ENCODE data around the gene MCTP1. TPM values are rescaled to one million over a fixed set of nuclear protein-coding genes. Genes with fewer than 3 reads are reported as not detected.

Gene MCTP1
- total RNA-seq, 2 experiments from 2014 or later, result not detected

- intact Hi-C loops (cut with micrococcal nuclease; ENCODE audit: unreplicated experiment), result no loop called here
These were observed 595.0 kb downstream of the MCTP1 start for GRCh38 chr5:94689908-94690307.

GRCh38 chr5:94682814-94683520 lies 601.9 kb downstream of the MCTP1 start:
- Histone ChIP-seq H2AFZ (ENCODE audit: low read length) (no peak overlapping the region), H3K4me1 (ENCODE audit: insufficient read depth, low read length, poor library complexity, severe bottlenecking) (no peaks in the 10 kb centered on the region), H3K79me2 (ENCODE audit: insufficient read depth, low read depth, low read length) (no peaks in the 10 kb centered on the region), H3K36me3 (ENCODE audit: insufficient read depth, low read length) (peaks cover 46% of the 10 kb centered on the region), H3K27ac (ENCODE audit: low read depth, low read length, poor library complexity, severe bottlenecking) (no peak overlapping the region), H3K4me2 (ENCODE audit: low read length) (no peak overlapping the region), H3K4me3 (ENCODE audit: low read depth, low read length, poor library complexity, severe bottlenecking) (no peak overlapping the region), H4K20me1 (ENCODE audit: insufficient read depth, low read length) (no peaks in the 10 kb centered on the region), H3K9me3 (ENCODE audit: low read length) (no peaks in the 10 kb centered on the region), H3K9me2 (ENCODE audit: insufficient read depth, low read length) (no peaks in the 10 kb centered on the region)
- CTCF ChIA-PET (ENCODE audit: unreplicated experiment), result no interaction called here
- no peak for TF ChIP-seq CTCF (conservative IDR thresholded peaks at IDR 0.05; ENCODE audit: low read length)
- TF ChIP-seq EZH2phosphoT487 (IDR thresholded peaks at IDR 0.05; ENCODE audit: borderline replicate concordance, low read depth, low read length), result no peak
- POLR2A ChIA-PET, result interaction anchor here (1.1 kb wide), 1 partner anchor 9 kb away, joined by 3 read pairs; no protein-coding TSS in a partner anchor
- intact Hi-C loops (cut with micrococcal nuclease; ENCODE audit: unreplicated experiment), result no loop called here
- no TSS peak for BruUV-seq (replicated peaks)
- no peak for DNase-seq (ENCODE audit: low spot score)

More at GRCh38 chr5:94689908-94690307, 595.0 kb downstream of the MCTP1 start:
- Histone ChIP-seq H3K9me3 (ENCODE audit: low read length) (no peaks in the 10 kb centered on the region), H3K9me2 (ENCODE audit: insufficient read depth, low read length) (no peaks in the 10 kb centered on the region), H3K27ac (ENCODE audit: low read depth, low read length, poor library complexity, severe bottlenecking) (no peak overlapping the region), H4K20me1 (ENCODE audit: insufficient read depth, low read length) (no peaks in the 10 kb centered on the region), H3K4me2 (ENCODE audit: low read length) (no peak overlapping the region), H3K36me3 (ENCODE audit: insufficient read depth, low read length) (peaks cover 56% of the 10 kb centered on the region; the same call in 1 of the 2 replicates), H3K4me1 (ENCODE audit: insufficient read depth, low read length, poor library complexity, severe bottlenecking) (no peaks in the 10 kb centered on the region), H3K79me2 (ENCODE audit: insufficient read depth, low read depth, low read length) (no peaks in the 10 kb centered on the region), H2AFZ (ENCODE audit: low read length) (no peak overlapping the region), H3K4me3 (ENCODE audit: low read depth, low read length, poor library complexity, severe bottlenecking) (no peak overlapping the region)
- ChIA-PET CTCF (ENCODE audit: unreplicated experiment) (no interaction called here), POLR2A (interaction anchor here (0.6 kb wide), 2 partner anchors 19 to 170 kb away, joined by 3 to 4 read pairs; no protein-coding TSS in a partner anchor)
- no TSS peak for BruUV-seq (replicated peaks)
- DNase-seq (ENCODE audit: low spot score), result no peak
- TF ChIP-seq CTCF (conservative IDR thresholded peaks at IDR 0.05; ENCODE audit: low read length) (no peak), EZH2phosphoT487 (IDR thresholded peaks at IDR 0.05; ENCODE audit: borderline replicate concordance, low read depth, low read length) (no peak)

- CTCF ChIA-PET (ENCODE audit: unreplicated experiment), result no interaction called here
- Histone ChIP-seq H3K27ac (ENCODE audit: low read depth, low read length, poor library complexity, severe bottlenecking) (no peak overlapping the region), H3K4me3 (ENCODE audit: low read depth, low read length, poor library complexity, severe bottlenecking) (no peak overlapping the region), H3K4me1 (ENCODE audit: insufficient read depth, low read length, poor library complexity, severe bottlenecking) (no peaks in the 10 kb centered on the region), H3K36me3 (ENCODE audit: insufficient read depth, low read length) (peaks cover 32% of the 10 kb centered on the region), H3K79me2 (ENCODE audit: insufficient read depth, low read depth, low read length) (no peaks in the 10 kb centered on the region), H3K9me2 (ENCODE audit: insufficient read depth, low read length) (no peaks in the 10 kb centered on the region), H2AFZ (ENCODE audit: low read length) (no peak overlapping the region), H3K4me2 (ENCODE audit: low read length) (no peak overlapping the region), H3K9me3 (ENCODE audit: low read length) (no peaks in the 10 kb centered on the region), H4K20me1 (ENCODE audit: insufficient read depth, low read length) (no peaks in the 10 kb centered on the region)
- POLR2A ChIA-PET, result interaction anchor here (0.6 to 1.1 kb wide), 2 partner anchors 20 to 24 kb away, joined by 3 to 5 read pairs; no protein-coding TSS in a partner anchor
- BruUV-seq (replicated peaks), result no TSS peak
- TF ChIP-seq EZH2phosphoT487 (IDR thresholded peaks at IDR 0.05; ENCODE audit: borderline replicate concordance, low read depth, low read length) (no peak), CTCF (conservative IDR thresholded peaks at IDR 0.05; ENCODE audit: low read length) (no peak)
- intact Hi-C loops (cut with micrococcal nuclease; ENCODE audit: unreplicated experiment), result no loop called here
- no peak for DNase-seq (ENCODE audit: low spot score)
These were observed 608.8 kb downstream of the MCTP1 start for GRCh38 chr5:94675965-94676618.
